Panc1 (cell line): ENCODE data around the gene NPHP4. TPM values are rescaled to one million over a fixed set of nuclear protein-coding genes. Genes with fewer than 3 reads are reported as not detected.

Experiments
- ATAC-seq: fragments of 200-7000 bp; cut with Tn5 transposase; 2 replicates; pipeline ENCODE4 v1.9.1; 2020; ENCODE audit warnings: mild to moderate bottlenecking, moderate library complexity
- BruUV-seq: library from RNA; stranded (reverse); fragments of 400-500 nt; replicated peaks from 2 replicates; lab custom pipeline; 2021; lab: Mats Ljungman, UMichigan
- CTCF ChIA-PET: fragments of 300-600 bp; sonication (Branson Sonifier 250); formaldehyde crosslinking; loops from one replicate; lab custom pipeline; 2022; ENCODE audit warnings: antibody characterized with exemption; lab: Charles Lee
- POLR2A ChIA-PET: fragments of 300-600 bp; sonication (Branson Sonifier 250); formaldehyde crosslinking; loops from one replicate; lab custom pipeline; 2022; ENCODE audit warnings: antibody characterized with exemption; lab: Charles Lee
- DNase-seq: peaks from one replicate; pipeline ENCODE4 v3.0.0-alpha.2; 2010; ENCODE audit warnings: low read depth, low spot score
- H3K27ac ChIP-seq: 2 replicates; pipeline ENCODE4 v1.5.1; 2011; ENCODE audit warnings: mild to moderate bottlenecking, low read length, inconsistent platforms
- H3K27me3 ChIP-seq: fragments of 200-500 bp; sonication (Bioruptor generic); 2 replicates; pipeline ENCODE4 v1.6.0; 2014; ENCODE audit warnings: low read length, inconsistent platforms; ENCODE audit not compliant: control insufficient read depth, insufficient read depth
- H3K36me3 ChIP-seq: fragments of 200-500 bp; sonication (Bioruptor generic); 2 replicates; pipeline ENCODE4 v1.5.1; 2014; ENCODE audit warnings: inconsistent platforms, mild to moderate bottlenecking, low read length, moderate library complexity; ENCODE audit not compliant: control insufficient read depth, insufficient read depth
- H3K4me1 ChIP-seq: 2 replicates; pipeline ENCODE4 v1.5.1; 2011; ENCODE audit warnings: inconsistent platforms, mild to moderate bottlenecking, low read length, moderate library complexity; ENCODE audit not compliant: control insufficient read depth, insufficient read depth
- H3K4me3 ChIP-seq, 2 experiments: 2 replicates each; pipeline ENCODE4 v1.5.1; 2011 to 2012; ENCODE audit warnings: low read depth in 2 of 2, low read length in 2 of 2, mild to moderate bottlenecking in 2 of 2, inconsistent platforms in 1 of 2, moderate library complexity in 1 of 2
- H3K9me3 ChIP-seq: fragments of 200-500 bp; sonication (Bioruptor generic); 2 replicates; pipeline ENCODE4 v1.5.1; 2014; ENCODE audit warnings: low read depth, mild to moderate bottlenecking, inconsistent platforms, low read length, moderate library complexity; ENCODE audit not compliant: control insufficient read depth, insufficient read depth
- POLR2AphosphoS5 ChIP-seq: IDR thresholded peaks from 2 replicates; pipeline ENCODE4 v1.6.1; 2012; ENCODE audit warnings: mild to moderate bottlenecking, low read depth, low read length, moderate library complexity
- REST ChIP-seq, 2 experiments: IDR thresholded peaks; 2 replicates each; pipeline ENCODE4 v1.6.1; 2011 to 2012; ENCODE audit warnings: low read depth in 2 of 2, control low read depth in 1 of 2, low read length in 1 of 2, mild to moderate bottlenecking in 1 of 2, moderate library complexity in 1 of 2; ENCODE audit not compliant: insufficient read depth in 1 of 2
- SIN3A ChIP-seq: IDR thresholded peaks from 2 replicates; pipeline ENCODE4 v1.6.1; 2012; ENCODE audit warnings: low read depth, mild to moderate bottlenecking, low read length, moderate library complexity, borderline replicate concordance; ENCODE audit not compliant: insufficient read depth
- TCF7L2 ChIP-seq: IDR thresholded peaks from 2 replicates; pipeline ENCODE4 v1.6.1; 2011; ENCODE audit warnings: mild to moderate bottlenecking, low read depth, low read length, inconsistent platforms
- in situ Hi-C: cut with HindIII; loops from 2 replicates; pipeline ENCODE4 v1.10.0; 2016; ENCODE audit warnings: low sequenced_read_pairs, low pct_unique_long_range_greater_than_20kb
- intact Hi-C: fragments of 100-400 bp; cut with micrococcal nuclease; formaldehyde crosslinking; loops from one replicate; pipeline ENCODE4 v1.10.0; 2022; ENCODE audit not compliant: unreplicated experiment
- total RNA-seq: library from RNA; stranded (reverse); gene quantifications from one replicate; pipeline ENCODE4 v1.2.1, GENCODE V29; 2021; ENCODE audit not compliant: unreplicated experiment
- TF ChIP-seq, protein P1 (sequence below): fragments of 450-650 bp; IDR thresholded peaks from 2 replicates; pipeline ENCODE4 v1.5.1; 2017; ENCODE audit warnings: mild to moderate bottlenecking

Gene NPHP4
- total RNA-seq, 1 experiment from 2014 or later: 20.1 TPM

DNA sequence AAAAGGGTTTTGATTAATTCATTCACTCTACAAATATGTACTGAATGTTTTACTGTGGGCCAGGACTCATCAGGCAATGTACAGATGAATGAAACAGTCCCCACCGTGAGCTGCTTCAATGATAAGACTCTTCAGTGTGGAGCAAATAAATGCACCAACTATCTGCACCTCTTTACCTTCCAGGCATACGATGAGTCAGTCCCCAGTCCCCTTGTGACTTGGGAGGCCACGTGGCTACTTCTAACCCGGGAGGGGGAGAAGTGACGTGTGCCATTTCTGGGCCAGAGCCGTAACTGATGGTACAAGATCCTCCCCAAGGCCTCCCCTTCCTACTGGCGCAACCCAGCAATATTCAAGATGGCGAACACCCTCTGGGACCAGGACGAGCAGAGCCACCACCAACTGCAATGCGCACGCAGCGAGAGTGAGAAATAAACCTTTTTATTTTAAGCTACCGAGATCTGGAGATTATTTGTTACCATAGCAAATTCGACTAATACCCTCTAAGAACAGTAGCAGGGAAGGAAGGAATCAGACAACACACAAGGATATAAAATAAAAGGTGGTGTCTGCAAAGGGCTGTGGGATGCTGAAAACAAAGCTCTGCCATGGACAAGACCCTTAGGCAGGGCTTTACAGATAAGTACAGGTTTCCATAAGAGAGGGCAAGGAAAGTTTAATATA is 74.5 kb downstream of the NPHP4 start:
- ChIA-PET CTCF (interaction anchor here (0.6 kb wide), 1 partner anchor 14 kb away, joined by 7 read pairs; no protein-coding TSS in a partner anchor), POLR2A (no interaction called here)
- ATAC-seq: no peak
- TF ChIP-seq TCF7L2 (no peak), SIN3A (no peak), REST (IDR thresholded peaks at IDR 0.05; ENCODE audit: insufficient read depth in 1 of 2, low read depth in 2 of 2, low read length in 1 of 2) (no peak), POLR2AphosphoS5 (no peak)
- TF ChIP-seq, protein P1, sequence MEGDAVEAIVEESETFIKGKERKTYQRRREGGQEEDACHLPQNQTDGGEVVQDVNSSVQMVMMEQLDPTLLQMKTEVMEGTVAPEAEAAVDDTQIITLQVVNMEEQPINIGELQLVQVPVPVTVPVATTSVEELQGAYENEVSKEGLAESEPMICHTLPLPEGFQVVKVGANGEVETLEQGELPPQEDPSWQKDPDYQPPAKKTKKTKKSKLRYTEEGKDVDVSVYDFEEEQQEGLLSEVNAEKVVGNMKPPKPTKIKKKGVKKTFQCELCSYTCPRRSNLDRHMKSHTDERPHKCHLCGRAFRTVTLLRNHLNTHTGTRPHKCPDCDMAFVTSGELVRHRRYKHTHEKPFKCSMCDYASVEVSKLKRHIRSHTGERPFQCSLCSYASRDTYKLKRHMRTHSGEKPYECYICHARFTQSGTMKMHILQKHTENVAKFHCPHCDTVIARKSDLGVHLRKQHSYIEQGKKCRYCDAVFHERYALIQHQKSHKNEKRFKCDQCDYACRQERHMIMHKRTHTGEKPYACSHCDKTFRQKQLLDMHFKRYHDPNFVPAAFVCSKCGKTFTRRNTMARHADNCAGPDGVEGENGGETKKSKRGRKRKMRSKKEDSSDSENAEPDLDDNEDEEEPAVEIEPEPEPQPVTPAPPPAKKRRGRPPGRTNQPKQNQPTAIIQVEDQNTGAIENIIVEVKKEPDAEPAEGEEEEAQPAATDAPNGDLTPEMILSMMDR: no peak
- intact Hi-C loops (no loop called here), in situ Hi-C loops (no loop called here)
- Histone ChIP-seq H3K36me3 (no peaks in the 10 kb centered on the region; the same call in 1 of the 2 replicates), H3K4me3 (no peak overlapping the region), H3K27ac (no peak overlapping the region), H3K27me3 (no peaks in the 10 kb centered on the region), H3K4me1 (no peaks in the 10 kb centered on the region), H3K9me3 (no peaks in the 10 kb centered on the region)
- no peak for DNase-seq
- BruUV-seq: no TSS peak

- TF ChIP-seq REST (IDR thresholded peaks at IDR 0.05; ENCODE audit: insufficient read depth in 1 of 2, low read depth in 2 of 2, low read length in 1 of 2) (no peak), TCF7L2 (no peak), SIN3A (no peak), POLR2AphosphoS5 (no peak)
- TF ChIP-seq, protein P1: no peak
- ATAC-seq: no peak
- no peak for DNase-seq
- intact Hi-C loops (no loop called here), in situ Hi-C loops (no loop called here)
- BruUV-seq: no TSS peak
- ChIA-PET POLR2A (no interaction called here), CTCF (interaction anchor here (0.6 kb wide), 1 partner anchor 14 kb away, joined by 7 read pairs; no protein-coding TSS in a partner anchor)
- Histone ChIP-seq H3K27me3 (no peaks in the 10 kb centered on the region), H3K36me3 (no peaks in the 10 kb centered on the region; the same call in 1 of the 2 replicates), H3K4me1 (no peaks in the 10 kb centered on the region), H3K9me3 (no peaks in the 10 kb centered on the region), H3K27ac (no peak overlapping the region), H3K4me3 (no peak overlapping the region)
These were observed 75.0 kb downstream of the NPHP4 start for GRCh38 chr1:5917281-5917590.
